Adrenal gland (tissue), 5 donors: ENCODE results near the gene PDE2A.

Source experiments
- CTCF ChIP-seq, 6 experiments: fragments of 450-650 bp in 4 of 6; fragments of 200-600 bp in 2 of 6; sonication (generic) in 1 of 6; IDR thresholded peaks; 1 replicate in 5 of 6; 2 replicates in 1 of 6; pipeline versions ENCODE4 v1.5.1 to v1.8.0; 2016 to 2021; ENCODE audit warnings: antibody characterized with exemption in 6 of 6, mild to moderate bottlenecking in 2 of 6, moderate library complexity in 1 of 6
- POLR2A ChIP-seq, 2 donors: fragments of 450-650 bp; IDR thresholded peaks; one replicate each; pipeline ENCODE4 v1.6.1; 2017; ENCODE audit warnings: antibody characterized with exemption in 2 of 2, mild to moderate bottlenecking in 2 of 2, moderate library complexity in 1 of 2
- donor health status: DM: no; HTN: no; CAD: no.

GRCh38 chr11:72624496-72625201 lies 49.6 kb downstream of the PDE2A start:
- TF ChIP-seq CTCF (IDR thresholded peaks at IDR 0.05) (no peak), POLR2A (IDR thresholded peaks at IDR 0.05) (no peak)
